ENCODE measurements around the gene CFDP1.

GRCh38 chr16:75286389-75286788, 146.9 kb downstream of the CFDP1 start:
- no peak for TF ChIP-seq EZH2 (IDR thresholded peaks at IDR 0.05; ENCODE audit: borderline replicate concordance, low read length)
- TF ChIP-seq CTCF (IDR thresholded peaks at IDR 0.05; ENCODE audit: low read length) = no peak

All from OCI-LY1 (cell line).